ENCODE data around the gene MCOLN2.

GRCh38 chr1:84971957-84972356 lies 25.0 kb downstream of the MCOLN2 start:
- TF ChIP-seq CTCF (IDR thresholded peaks at IDR 0.05 in 2 of 3, conservative IDR thresholded peaks at IDR 0.05 in 1 of 3; ENCODE audit: borderline replicate concordance in 1 of 3, insufficient read depth in 1 of 3, low read depth in 2 of 3, low read length in 2 of 3) (no peak), EGR1 (IDR thresholded peaks at IDR 0.05; ENCODE audit: low read depth) (no peak), YY1 (IDR thresholded peaks at IDR 0.05; ENCODE audit: extremely low read depth, insufficient replicate concordance, low read depth, low read length) (no peak), ELF1 (IDR thresholded peaks at IDR 0.05; ENCODE audit: borderline replicate concordance, low read depth) (no peak), SIN3A (IDR thresholded peaks at IDR 0.05; ENCODE audit: low read depth) (no peak), POLR2AphosphoS5 (IDR thresholded peaks at IDR 0.05; ENCODE audit: low read depth, low read length) (no peak), POLR2A (IDR thresholded peaks at IDR 0.05; ENCODE audit: borderline replicate concordance, extremely low read depth, insufficient read depth, insufficient read length) (no peak), MAX (IDR thresholded peaks at IDR 0.05) (no peak), SP1 (IDR thresholded peaks at IDR 0.05; ENCODE audit: low read depth) (no peak), EZH2 (IDR thresholded peaks at IDR 0.05) (no peak), EZH2phosphoT487 (IDR thresholded peaks at IDR 0.05; ENCODE audit: borderline replicate concordance) (no peak), RAD21 (IDR thresholded peaks at IDR 0.05; ENCODE audit: low read depth) (no peak), REST (IDR thresholded peaks at IDR 0.05; ENCODE audit: low read depth) (no peak), JUND (IDR thresholded peaks at IDR 0.05) (no peak)
